NCI-H82 (cell line): Measurements from ENCODE around the gene GABPB1.
A peak's percentile ranks its signal among the peaks of the same experiment; 100 is the strongest.

Experiments
- DNase-seq: peaks from one replicate; lab custom pipeline; 2025; lab: John Stamatoyannopoulos, UW

GABPB1 gene

GRCh38 chr15:50344006-50344464 is 11.0 kb downstream of the GABPB1 start:
- DNase-seq = no peak

GRCh38 chr15:50341616-50342136 is 13.3 kb downstream of the GABPB1 start:
- no peak for DNase-seq

GRCh38 chr15:50340416-50340815 is 14.6 kb downstream of the GABPB1 start:
- no peak for DNase-seq

- DNase-seq = no peak
Observed at GRCh38 chr15:50339717-50340116, 15.3 kb downstream of the GABPB1 start.

- no peak for DNase-seq
Observed at GRCh38 chr15:50335251-50335650, 19.7 kb downstream of the GABPB1 start.

- no peak for DNase-seq
Observed at GRCh38 chr15:50333229-50333628, 21.8 kb downstream of the GABPB1 start.

- DNase-seq = peak; percentile 29
Observed at GRCh38 chr15:50330921-50331320, 24.1 kb downstream of the GABPB1 start.

GRCh38 chr15:50328116-50328515 is 26.9 kb downstream of the GABPB1 start:
- DNase-seq = no peak

GRCh38 chr15:50321680-50322210 is 33.3 kb downstream of the GABPB1 start:
- no peak for DNase-seq

GRCh38 chr15:50320504-50320903 is 34.5 kb downstream of the GABPB1 start:
- peak; percentile 34 for DNase-seq

GRCh38 chr15:50318697-50319096 is 36.3 kb downstream of the GABPB1 start:
- DNase-seq = no peak

- peak; percentile 59 for DNase-seq
Observed at GRCh38 chr15:50315814-50316630, 39.0 kb downstream of the GABPB1 start.

- DNase-seq = no peak
Observed at GRCh38 chr15:50312636-50313035, 42.4 kb downstream of the GABPB1 start.

GRCh38 chr15:50307799-50308198 is 47.2 kb downstream of the GABPB1 start:
- DNase-seq = no peak

- DNase-seq = no peak
Observed at GRCh38 chr15:50304836-50305235, 50.2 kb downstream of the GABPB1 start.

GRCh38 chr15:50302581-50302980 is 52.4 kb downstream of the GABPB1 start:
- DNase-seq = no peak

- DNase-seq = no peak
Observed at GRCh38 chr15:50298340-50298739, 56.7 kb downstream of the GABPB1 start.

GRCh38 chr15:50295966-50296365 is 59.0 kb downstream of the GABPB1 start:
- DNase-seq = no peak

GRCh38 chr15:50289749-50290148 is 65.2 kb downstream of the GABPB1 start:
- DNase-seq = no peak

- DNase-seq = peak; percentile 3
Observed at GRCh38 chr15:50287324-50288116, 67.5 kb downstream of the GABPB1 start.

- DNase-seq = no peak
Observed at GRCh38 chr15:50281427-50281826, 73.6 kb downstream of the GABPB1 start.

GRCh38 chr15:50280271-50280670 is 74.7 kb downstream of the GABPB1 start:
- DNase-seq = no peak

- no peak for DNase-seq
Observed at GRCh38 chr15:50278496-50278895, 76.5 kb downstream of the GABPB1 start.
